ENCODE measurements around the gene ARAP2.

Gene ARAP2

GRCh38 chr4:36273276-36273675 is 29.0 kb upstream of the ARAP2 start:
- DNase-seq (ENCODE audit: low spot score) = no peak
- TF ChIP-seq CTCF (IDR thresholded peaks at IDR 0.05; ENCODE audit: extremely low read depth, missing control alignments) = no peak

- no peak for TF ChIP-seq CTCF (IDR thresholded peaks at IDR 0.05; ENCODE audit: extremely low read depth, missing control alignments)
- no peak for DNase-seq (ENCODE audit: low spot score)
These were observed 25.3 kb upstream of the ARAP2 start for GRCh38 chr4:36269533-36270173.

GRCh38 chr4:36269101-36269500 is 24.8 kb upstream of the ARAP2 start:
- no peak for DNase-seq (ENCODE audit: low spot score)
- TF ChIP-seq CTCF (IDR thresholded peaks at IDR 0.05; ENCODE audit: extremely low read depth, missing control alignments) = no peak

- no peak for TF ChIP-seq CTCF (IDR thresholded peaks at IDR 0.05; ENCODE audit: extremely low read depth, missing control alignments)
- DNase-seq (ENCODE audit: low spot score) = no peak
These were observed 23.4 kb upstream of the ARAP2 start for GRCh38 chr4:36267486-36268268.

GRCh38 chr4:36264207-36264826 is 20.0 kb upstream of the ARAP2 start:
- TF ChIP-seq CTCF (IDR thresholded peaks at IDR 0.05; ENCODE audit: extremely low read depth, missing control alignments) = no peak
- no peak for DNase-seq (ENCODE audit: low spot score)

- no peak for TF ChIP-seq CTCF (IDR thresholded peaks at IDR 0.05; ENCODE audit: extremely low read depth, missing control alignments)
- DNase-seq (ENCODE audit: low spot score) = no peak
These were observed 16.4 kb upstream of the ARAP2 start for GRCh38 chr4:36260731-36261130.

GRCh38 chr4:36256398-36256891 is 12.1 kb upstream of the ARAP2 start:
- TF ChIP-seq CTCF (IDR thresholded peaks at IDR 0.05; ENCODE audit: extremely low read depth, missing control alignments) = no peak

More at GRCh38 chr4:36256398-36256891, 12.1 kb upstream of the ARAP2 start:
- peak; percentile 32 for DNase-seq (ENCODE audit: low spot score)
